NCI-H526 treated with DMSO at 0.1 percent for 48 hours (cell line): ENCODE data around the gene CFB.
A peak's percentile ranks its signal among the peaks of the same experiment; 100 is the strongest.
"Not testable (repeated sequence)": the region's sequence is repeated elsewhere in the genome, so short reads cannot be mapped to it uniquely, and the experiment has no call there.

Experiments used
- DNase-seq: peaks from one replicate; lab custom pipeline; 2025; lab: John Stamatoyannopoulos, UW

The CFB gene

DNA sequence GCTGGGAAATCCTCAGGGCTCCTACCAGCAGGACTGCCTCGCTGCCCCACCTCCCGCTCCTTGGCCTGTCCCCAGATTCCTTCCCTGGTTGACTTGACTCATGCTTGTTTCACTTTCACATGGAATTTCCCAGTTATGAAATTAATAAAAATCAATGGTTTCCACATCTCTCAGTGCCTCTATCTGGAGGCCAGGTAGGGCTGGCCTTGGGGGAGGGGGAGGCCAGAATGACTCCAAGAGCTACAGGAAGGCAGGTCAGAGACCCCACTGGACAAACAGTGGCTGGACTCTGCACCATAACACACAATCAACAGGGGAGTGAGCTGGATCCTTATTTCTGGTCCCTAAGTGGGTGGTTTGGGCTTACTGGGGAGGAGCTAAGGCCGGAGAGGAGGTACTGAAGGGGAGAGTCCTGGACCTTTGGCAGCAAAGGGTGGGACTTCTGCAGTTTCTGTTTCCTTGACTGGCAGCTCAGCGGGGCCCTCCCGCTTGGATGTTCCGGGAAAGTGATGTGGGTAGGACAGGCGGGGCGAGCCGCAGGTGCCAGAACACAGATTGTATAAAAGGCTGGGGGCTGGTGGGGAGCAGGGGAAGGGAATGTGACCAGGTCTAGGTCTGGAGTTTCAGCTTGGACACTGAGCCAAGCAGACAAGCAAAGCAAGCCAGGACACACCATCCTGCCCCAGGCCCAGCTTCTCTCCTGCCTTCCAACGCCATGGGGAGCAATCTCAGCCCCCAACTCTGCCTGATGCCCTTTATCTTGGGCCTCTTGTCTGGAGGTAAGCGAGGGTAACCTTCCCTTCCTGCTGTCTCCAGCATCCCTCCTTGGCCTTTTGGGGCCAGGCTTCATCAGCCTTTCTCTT lies at the start of gene CFB:
TSS of gene CFB (plus strand) at position 589 of the 863 bp plus-strand sequence. CDS start at position 716, 127 bp downstream.
- no peak for DNase-seq

DNA sequence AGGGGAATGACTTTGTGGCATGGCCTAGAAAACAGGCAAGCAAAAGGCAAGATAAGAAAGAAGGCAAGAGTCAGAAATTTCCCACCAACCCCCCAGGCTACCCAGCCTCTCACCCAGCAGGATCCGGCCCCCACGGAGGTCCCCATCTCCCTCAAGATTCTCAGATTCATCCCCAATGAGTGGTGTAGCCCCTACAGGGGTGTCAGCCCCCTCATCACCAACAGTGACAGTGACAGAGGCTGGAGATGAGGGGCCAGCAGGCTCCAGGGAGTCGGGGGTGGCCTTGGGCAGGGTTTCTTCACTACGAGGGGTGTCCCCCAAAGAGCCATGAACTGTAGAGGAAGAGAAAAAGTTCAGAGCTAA lies 49.4 kb upstream of the CFB start:
- no peak for DNase-seq

DNA sequence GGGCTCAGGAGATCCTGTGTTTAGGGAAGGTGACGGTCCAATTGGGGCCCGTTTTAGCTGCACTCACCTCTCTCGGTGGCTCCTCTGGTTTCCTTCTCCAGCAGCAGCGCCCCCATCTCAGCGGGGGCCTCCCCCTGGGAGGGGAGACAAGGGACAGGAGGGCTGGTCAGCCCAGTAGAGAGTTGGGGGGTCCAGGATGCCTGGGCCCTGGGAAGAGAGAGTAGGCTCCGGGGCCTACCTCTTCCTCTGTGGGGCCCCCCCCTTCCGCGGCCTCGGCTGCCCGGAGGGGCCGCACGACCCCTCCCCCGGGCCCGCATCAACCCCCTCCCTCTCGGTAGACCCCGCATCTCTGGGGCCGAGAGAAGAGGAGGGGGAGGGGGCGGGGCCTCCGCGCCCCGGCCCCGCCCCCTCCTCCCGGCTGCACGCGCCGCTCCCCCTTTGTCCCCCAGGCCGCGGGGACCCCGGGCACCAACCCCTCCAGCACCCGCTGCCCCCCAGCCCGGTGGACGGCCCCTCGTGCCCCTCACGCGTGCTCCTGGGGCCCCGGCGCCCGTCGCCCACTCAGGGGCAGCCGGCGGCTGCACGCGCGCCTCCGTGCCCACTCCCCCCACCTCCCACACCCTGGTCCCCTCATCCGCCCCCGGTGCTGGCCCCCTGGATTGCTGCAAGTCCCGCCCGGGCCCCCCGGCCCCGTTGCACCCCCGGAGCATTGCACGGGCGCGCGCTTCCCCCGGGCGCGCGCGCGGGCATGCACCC lies 48.9 kb upstream of the CFB start:
- DNase-seq, result no peak

DNA sequence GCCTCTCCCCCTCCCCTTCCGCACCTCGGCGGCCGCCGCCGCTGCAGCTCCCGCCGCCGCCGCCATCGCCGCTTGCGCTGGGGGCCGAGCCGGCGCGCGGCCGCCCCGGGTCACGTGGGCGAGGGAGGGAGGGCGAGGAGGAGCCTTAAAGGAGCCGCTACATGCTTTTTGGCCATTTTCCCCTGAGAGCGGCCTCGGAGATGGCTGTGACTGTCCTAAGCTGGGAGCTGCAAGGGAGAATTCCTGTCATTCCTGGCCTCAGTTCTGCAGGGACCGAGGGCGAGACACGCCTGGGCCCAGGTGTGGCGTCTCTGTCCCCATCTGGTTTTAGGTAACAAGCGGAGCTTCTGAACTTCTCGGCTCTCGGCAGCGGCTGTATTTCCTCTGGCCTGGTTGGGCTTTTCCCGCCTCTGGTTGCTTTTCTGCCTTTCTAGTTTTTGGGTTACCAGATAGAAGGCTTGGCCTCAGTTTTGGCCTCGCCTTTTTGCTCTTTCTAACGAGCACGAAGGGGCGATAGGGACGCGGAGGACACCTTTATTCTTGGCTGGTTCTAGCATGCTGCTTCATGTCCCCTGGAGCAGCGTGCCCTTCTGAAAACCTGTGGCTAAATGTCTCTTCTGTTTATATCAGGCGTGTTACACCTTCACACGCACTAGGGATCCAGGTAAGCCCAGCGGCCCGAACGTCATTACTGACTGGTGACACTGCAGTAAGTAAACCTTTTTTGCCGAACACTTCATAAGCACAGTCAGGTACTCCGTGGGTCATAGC lies 48.1 kb upstream of the CFB start, which contains the start of gene EHMT2:
TSS of gene EHMT2 (minus strand) at position 87 of the 771 bp plus-strand sequence. CDS start at position 66, 21 bp downstream.
- peak; percentile 76 for DNase-seq

DNA sequence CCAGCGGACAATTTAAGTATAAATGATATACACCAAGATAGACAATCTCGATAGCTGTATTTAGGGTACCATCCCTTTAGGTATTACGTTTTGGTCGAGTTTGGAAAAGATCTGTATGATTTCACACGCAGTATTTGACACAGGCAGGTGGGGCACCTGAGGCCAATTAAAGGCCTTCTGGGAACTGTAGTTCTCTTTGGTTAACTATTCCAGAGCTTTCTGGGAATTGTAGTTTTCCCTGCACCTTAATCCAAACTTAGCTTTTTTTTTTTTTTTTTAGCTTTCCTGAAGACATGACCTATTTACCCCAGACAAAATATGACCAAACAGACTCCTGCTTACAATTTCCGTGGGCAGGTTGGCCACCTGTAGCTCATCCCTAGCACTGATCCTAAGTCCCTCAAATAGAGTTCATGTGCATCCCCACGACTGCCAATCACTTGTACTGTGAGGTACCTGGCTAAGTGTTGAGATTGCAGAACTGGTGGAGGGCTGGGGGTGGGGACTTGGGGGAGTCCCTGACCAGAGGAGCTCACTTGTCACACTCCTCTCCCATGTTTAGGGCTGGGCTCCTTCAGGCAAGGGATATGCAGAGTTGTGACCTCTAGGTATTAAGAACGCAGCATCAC lies 47.4 kb upstream of the CFB start:
- peak; percentile 30 for DNase-seq

DNA sequence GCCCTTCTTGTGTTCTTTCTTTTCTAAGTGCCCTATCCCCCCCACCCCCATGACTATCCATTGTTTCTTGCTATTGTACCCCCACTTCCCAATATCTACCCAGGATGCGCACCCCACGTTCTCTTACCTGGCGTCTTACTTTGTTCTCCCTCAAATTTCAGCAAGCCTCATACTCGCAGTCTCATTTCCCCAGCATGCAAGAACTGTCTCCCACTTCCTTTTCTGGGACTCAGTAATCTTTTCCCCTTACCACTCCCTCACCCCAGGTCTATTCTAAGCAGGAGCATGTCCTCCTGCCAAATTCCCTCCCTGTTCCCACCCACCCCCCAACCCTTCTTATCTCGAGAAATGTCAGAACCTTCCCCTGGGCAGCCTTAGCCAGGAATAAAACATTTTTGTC lies 46.7 kb upstream of the CFB start:
- no peak for DNase-seq

DNA sequence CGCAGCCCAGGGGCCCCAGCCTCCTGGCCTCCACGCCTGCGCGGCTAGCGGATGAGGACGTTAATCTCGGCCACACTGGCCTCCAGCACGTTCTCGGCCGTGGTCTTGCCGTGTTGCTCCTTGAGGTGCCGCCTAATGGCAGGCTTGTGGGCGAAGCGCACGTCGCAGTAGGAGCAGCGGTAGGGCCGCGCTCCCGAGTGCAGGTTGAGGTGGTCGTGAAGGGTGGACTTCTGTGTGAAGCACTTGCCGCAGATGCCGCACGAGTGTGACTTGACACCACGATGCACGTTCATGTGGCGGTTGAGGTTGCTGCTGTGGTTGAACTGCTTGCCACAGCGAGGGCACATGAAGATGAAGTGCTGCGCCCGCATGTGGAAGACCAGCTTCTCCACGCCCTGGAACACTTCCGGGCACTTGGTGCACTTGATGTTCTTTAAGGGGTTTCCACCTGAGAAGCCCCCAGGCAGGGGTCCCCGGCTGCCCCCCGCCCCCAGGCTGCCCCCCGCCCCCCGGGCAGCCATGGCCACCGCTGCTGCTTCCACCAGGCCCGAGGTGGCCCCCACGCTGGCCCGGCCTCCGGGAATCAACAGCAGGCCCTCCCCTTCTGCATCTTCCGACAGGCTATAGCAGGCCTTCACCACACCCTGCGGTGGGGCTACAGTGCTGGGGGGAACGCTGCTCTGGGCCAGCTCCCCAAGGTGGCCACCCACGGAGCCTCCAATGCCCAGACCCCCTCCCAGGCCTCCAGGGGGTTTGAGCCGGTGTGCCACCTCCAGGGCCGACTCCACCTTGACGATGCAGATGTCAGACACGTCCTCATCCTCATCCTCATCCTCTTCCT lies 45.8 kb upstream of the CFB start:
- DNase-seq, result no peak

DNA sequence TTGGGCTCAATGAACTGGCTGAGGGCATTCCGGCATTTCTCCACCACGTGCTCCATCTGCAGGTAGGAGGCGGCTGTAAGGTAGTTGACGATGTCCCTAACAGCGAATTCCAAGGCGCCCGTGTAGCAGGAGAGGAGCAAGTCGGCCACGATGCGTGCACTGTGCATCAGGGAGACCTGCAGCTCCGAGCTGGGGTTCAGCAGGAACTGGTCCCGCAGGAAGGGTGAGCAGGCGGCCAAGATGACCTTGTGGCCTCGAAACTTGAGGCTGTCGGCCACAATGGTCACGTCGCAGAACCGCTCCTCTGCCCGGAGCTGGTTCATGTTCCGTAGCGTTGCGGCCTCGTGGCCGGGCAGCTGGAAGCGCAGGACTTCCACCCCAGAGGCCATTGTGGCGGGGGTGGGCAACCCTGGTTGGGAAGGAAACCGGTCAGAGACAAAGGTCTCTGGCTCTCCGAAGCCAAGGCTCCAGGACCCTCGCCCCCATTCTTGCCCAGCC lies 44.9 kb upstream of the CFB start:
- DNase-seq, result no peak

DNA sequence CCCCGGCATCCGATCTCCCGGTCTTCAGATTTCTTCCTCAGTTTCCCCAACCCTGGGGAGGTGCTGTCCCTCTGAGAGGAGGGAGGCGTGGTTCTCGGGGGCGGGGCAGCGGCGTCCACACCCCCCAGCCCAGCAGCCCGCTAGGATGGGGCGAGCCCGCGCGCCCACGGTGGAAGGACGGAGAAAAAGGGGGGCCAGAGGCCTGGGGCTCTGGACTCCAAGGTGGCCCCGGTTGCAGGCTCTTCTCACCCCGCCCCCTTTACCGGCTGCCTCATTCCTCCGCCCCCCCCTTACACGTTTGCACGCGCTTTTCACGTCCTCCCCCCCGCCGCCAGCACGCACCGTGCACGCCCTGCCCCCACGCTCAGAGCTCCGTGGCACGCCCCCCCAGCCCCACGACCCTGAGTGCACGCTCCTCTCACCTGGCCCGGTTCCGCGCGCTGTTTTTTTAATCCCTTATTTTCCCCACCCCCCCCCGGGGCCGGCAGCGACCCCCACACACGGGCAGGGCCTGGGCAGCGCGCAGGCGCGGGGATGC lies 44.4 kb upstream of the CFB start:
- peak; percentile 9 for DNase-seq

DNA sequence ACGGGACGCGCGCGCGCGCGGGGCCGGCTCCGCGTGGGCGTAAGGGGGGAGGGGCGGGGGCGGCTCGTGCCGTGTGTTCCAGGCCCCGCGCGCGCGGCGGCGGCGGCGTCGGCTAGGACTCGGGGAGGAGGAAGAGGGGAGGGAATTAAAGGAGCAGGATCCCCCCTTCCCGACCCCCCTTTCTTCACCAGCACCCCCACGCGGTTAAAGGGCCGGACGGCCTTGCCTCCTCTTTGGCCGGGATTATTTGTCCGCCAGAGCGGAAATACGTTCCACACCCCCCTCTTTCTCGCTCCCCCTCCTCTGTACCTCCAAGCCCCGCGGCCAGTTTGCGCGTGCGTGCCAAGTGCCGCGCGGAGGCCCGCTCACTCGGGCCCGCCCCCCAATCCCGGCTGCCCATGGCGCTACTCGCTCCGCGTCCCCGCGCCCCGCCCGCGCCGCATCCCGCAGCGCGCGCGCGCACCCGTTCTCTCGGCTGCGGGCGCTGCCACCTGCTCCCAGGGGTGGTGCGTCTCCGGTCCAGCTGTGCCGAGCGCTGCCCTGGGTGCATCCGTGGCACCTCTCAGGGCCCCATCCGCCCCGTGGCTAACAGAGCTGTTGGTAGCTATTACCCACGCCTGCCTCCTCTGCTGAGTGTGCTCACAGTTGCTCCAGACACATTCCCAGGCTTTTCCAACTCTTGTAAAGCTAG lies 43.8 kb upstream of the CFB start, which contains the start of gene ZBTB12:
TSS of gene ZBTB12 (minus strand) at position 134 of the 691 bp plus-strand sequence. CDS start 781 bp downstream, outside the sequence.
- DNase-seq, result peak; percentile 68

DNA sequence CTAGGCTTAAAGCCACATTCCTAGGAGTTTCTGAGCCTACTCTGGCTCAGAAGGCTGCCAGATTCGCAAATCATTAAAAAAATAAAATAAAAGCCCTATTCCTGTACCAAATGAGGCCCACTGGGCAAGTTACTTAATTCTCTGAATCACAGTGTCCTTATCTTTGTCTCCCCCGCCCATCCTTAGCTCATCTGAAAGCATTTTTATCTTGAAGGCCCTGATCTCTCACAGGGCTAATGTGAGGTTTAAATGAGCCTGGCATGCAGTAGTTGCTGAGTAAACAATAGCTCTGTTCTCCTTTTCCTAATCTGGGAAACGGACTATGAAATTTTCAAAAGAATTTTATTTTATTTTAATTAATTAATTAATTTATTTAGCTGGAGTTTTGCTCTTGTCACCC lies 41.9 kb upstream of the CFB start:
- no peak for DNase-seq

DNA sequence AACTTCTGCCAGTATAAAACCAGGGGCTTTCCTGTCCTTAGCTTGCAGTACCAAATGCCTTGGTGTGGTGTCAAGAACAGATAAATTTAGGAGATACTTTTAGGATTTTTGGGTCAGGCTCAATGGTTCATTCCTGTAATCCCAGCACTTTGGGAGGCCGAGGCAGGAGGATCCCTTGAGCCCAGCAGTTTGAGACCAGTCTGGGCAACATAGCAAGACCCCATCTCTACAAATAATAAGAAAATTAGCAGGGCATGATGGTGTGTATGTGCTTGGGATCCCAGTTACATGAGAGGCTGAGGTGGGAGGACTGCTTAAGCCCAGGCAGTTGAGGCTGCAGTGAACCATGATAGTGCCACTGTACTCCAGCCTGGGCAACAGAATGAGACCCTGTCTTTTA lies 40.9 kb upstream of the CFB start:
- DNase-seq, result no peak

DNA sequence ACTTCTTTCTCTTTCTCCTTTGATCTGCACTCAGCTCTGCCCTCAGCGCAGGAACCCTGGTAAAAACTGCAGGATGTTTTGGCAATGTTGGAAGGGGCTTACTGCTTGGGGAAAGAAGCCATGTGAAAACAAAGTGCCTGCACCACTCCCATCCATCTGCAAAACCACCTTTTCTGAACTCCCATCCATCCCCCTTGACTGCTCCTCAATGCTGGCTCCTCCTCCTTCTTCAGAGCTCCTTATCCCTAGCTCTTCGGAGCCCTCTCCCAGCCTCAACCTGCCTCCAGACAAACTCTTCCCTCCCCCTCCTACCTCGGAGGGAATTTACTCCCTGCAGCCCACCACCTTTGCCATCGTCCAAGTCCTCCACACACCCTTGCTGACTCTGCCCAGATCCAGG lies 39.8 kb upstream of the CFB start:
- no peak for DNase-seq

DNA sequence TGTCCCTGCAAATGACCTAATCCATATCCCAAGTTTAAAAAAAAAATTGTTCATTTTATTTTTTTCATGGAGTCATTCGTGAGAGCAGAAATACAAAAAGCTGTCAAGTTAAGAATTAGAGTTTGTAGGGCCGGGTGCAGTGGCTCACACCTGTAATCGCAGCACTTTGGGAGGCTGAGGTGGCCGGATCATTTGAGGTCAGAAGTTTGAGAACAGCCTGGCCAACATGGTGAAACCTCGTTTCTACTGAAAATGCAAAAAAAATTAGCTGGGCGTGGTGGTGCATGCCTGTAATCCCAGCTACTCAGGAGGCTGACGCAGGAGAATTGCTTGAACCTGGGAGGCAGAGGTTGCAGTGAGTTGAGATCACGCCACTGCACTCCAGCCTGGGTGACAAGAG lies 39.2 kb upstream of the CFB start:
- DNase-seq, result not testable (repeated sequence)

DNA sequence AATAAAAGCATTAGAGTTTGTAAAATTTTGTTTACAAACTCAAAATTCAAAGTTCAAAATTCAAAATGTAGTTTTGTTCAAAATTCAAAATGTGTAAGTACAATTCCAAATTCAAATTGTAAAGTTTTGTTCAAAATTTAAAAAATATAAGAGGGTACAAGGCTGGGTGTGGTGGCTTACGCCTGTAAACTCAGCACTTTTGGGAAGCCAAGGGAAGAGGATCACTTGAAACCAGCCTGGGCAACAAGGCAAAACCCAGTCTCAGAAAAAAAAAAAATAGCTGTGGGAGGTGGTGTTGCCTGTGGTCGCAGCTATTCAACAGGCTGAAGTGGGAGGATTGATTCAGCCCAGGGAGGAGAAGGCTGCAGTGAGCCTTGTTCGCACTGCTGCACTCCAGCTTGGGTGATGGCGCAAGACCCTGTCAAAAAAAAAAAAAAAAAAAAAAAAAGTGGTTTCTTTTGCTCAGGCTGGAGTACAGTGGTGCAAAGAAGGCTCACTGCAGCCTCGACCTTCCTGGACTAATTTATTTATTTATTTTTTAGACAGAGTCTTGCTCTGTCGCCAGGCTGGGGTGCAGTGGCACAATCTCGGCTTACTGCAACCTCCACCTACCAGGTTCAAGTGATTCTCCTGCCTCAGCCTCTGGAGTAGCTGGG lies 38.6 kb upstream of the CFB start:
- no peak for DNase-seq

DNA sequence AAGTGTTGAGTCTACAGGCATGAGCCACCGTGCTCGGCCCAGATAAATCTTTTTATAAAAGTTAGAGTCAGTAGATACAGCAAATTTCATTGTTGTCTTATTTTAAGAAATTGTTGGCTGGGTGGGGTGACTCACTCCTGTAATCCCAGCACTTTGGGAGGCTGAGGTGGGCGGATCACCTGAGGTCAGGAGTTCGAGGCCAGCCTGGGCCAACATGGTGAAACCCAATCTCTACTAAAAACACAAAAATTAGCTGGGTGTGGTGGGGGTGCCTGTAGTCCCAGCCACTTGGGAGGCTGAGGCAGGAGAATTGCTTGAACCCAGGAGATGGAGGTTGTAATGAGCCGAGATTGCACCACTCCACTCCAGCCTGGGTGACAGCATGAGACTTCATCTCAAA lies 37.6 kb upstream of the CFB start:
- DNase-seq, result not testable (repeated sequence)

DNA sequence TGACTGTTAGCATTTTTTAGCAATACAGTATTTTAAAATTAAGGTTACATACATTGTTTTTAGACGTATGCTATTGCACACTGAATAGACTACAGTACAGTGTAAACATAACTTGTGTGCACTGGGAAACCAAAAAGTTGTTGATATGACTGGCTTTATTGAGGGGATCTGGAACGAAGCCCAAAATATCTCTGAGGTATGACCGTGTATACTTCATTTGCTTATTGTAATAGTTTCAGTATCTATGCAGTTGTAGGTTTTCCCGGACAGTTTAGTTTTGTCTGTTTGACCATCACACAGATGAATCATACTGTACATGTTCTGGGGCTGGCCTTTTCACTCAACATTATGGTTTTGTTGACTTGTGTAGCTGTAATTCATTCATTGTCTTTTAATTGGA lies 37.1 kb upstream of the CFB start:
- no peak for DNase-seq

DNA sequence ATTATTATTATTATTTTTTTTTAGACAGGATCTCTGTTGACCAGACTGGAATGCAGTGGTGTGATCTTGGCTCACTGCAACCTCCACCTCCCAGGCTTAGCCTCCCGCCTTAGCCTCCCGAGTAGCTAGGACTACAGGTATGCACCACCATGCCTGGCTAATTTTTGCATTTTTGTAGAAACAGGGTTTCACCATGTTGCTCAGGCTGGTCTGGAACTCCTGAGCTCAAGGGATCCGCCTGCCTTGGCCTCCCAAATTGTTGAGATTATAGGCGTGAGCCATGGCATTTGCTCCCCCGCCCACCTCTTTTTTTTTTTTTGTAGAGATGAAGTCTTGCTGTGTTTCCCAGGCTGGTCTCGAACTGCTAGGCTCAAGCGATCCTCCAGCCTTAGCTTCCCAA lies 36.6 kb upstream of the CFB start:
- not testable (repeated sequence) for DNase-seq
